WTC11 (cell line): ENCODE data around the gene FADD. TPM values are rescaled to one million over a fixed set of nuclear protein-coding genes. Genes with fewer than 3 reads are reported as not detected.

Experiments used
- ATAC-seq: fragments of 200-7000 bp; cut with Tn5 transposase; 2 replicates; pipeline ENCODE4 v1.10.0; 2021; ENCODE audit warnings: mild to moderate bottlenecking, moderate library complexity
- CTCF ChIA-PET: fragments of 300-600 bp; sonication (Branson Sonifier 250); formaldehyde crosslinking; loops from one replicate; lab custom pipeline; 2021; ENCODE audit warnings: antibody characterized with exemption; lab: Charles Lee
- POLR2A ChIA-PET: fragments of 350-600 bp; sonication (Branson Sonifier 250); formaldehyde crosslinking; loops from one replicate; lab custom pipeline; 2021; ENCODE audit warnings: antibody characterized with exemption; lab: Charles Lee
- DNase-seq: peaks from one replicate; pipeline ENCODE4 v3.0.0; 2021; ENCODE audit warnings: low spot score
- H3K27ac Mint-ChIP-seq: 2 replicates; pipeline ENCODE4 v1.8.0; 2021; ENCODE audit warnings: mixed read lengths
- H3K27me3 Mint-ChIP-seq: 2 replicates; pipeline ENCODE4 v1.8.0; 2021; ENCODE audit warnings: low read depth, mild to moderate bottlenecking, moderate library complexity, mixed read lengths
- H3K36me3 Mint-ChIP-seq: 2 replicates; pipeline ENCODE4 v1.8.0; 2021; ENCODE audit warnings: mixed read lengths
- H3K4me1 Mint-ChIP-seq: 2 replicates; pipeline ENCODE4 v1.8.0; 2022; ENCODE audit warnings: mixed read lengths
- H3K4me3 Mint-ChIP-seq: 2 replicates; pipeline ENCODE4 v1.8.0; 2021; ENCODE audit warnings: mild to moderate bottlenecking, moderate library complexity, mixed read lengths
- H3K9me3 Mint-ChIP-seq: 2 replicates; pipeline ENCODE4 v1.8.0; 2021; ENCODE audit warnings: mixed read lengths
- ATF1 ChIP-seq: sonication (generic); formaldehyde crosslinking; IDR thresholded peaks from 2 replicates; pipeline ENCODE4 v1.8.1; 2023; ENCODE audit warnings: mild to moderate bottlenecking, moderate library complexity, missing genetic modification reagents
- CREB1 ChIP-seq: sonication (generic); formaldehyde crosslinking; IDR thresholded peaks from 2 replicates; pipeline ENCODE4 v1.8.0; 2023; ENCODE audit warnings: mild to moderate bottlenecking, missing genetic modification reagents
- CREM ChIP-seq: sonication (generic); formaldehyde crosslinking; IDR thresholded peaks from 2 replicates; pipeline ENCODE4 v1.8.1; 2022; ENCODE audit warnings: mild to moderate bottlenecking, missing genetic modification reagents, moderate library complexity
- FOXK1 ChIP-seq: sonication (generic); formaldehyde crosslinking; IDR thresholded peaks from 2 replicates; pipeline ENCODE4 v1.8.0; 2022; ENCODE audit warnings: mild to moderate bottlenecking, moderate library complexity, missing genetic modification reagents
- GTF2I ChIP-seq: fragments of 250-450 bp; sonication (Bioruptor Pico); conservative IDR thresholded peaks from 2 replicates; pipeline ENCODE4 v1.4.0; 2021; ENCODE audit warnings: mild to moderate bottlenecking
- IRF2 ChIP-seq: sonication (generic); formaldehyde crosslinking; IDR thresholded peaks from 2 replicates; pipeline ENCODE4 v1.8.0; 2022; ENCODE audit warnings: low read depth, missing genetic modification reagents, borderline replicate concordance
- NFYB ChIP-seq: sonication (generic); formaldehyde crosslinking; conservative IDR thresholded peaks from 2 replicates; pipeline ENCODE4 v1.8.0; 2022; ENCODE audit warnings: low read depth, missing genetic modification reagents
- NR1H2 ChIP-seq: sonication (generic); formaldehyde crosslinking; IDR thresholded peaks from 2 replicates; pipeline ENCODE4 v1.9.0; 2021; ENCODE audit warnings: mild to moderate bottlenecking, moderate library complexity, missing genetic modification reagents
- RELA ChIP-seq: sonication (generic); formaldehyde crosslinking; IDR thresholded peaks from 2 replicates; pipeline ENCODE4 v1.8.1; 2022; ENCODE audit warnings: missing genetic modification reagents, mild to moderate bottlenecking, borderline replicate concordance
- RORB ChIP-seq: fragments of 250-450 bp; sonication (Bioruptor Pico); IDR thresholded peaks from 2 replicates; pipeline ENCODE4 v1.9.0; 2021; ENCODE audit warnings: mild to moderate bottlenecking
- SMAD4 ChIP-seq: sonication (generic); formaldehyde crosslinking; IDR thresholded peaks from 2 replicates; pipeline ENCODE4 v1.8.0; 2022; ENCODE audit warnings: mild to moderate bottlenecking, missing genetic modification reagents
- SP1 ChIP-seq: sonication (generic); formaldehyde crosslinking; conservative IDR thresholded peaks from 2 replicates; pipeline ENCODE4 v1.8.1; 2022; ENCODE audit warnings: missing genetic modification reagents
- ZNF121 ChIP-seq: sonication (generic); formaldehyde crosslinking; IDR thresholded peaks from 2 replicates; pipeline ENCODE4 v1.8.0; 2023; ENCODE audit warnings: missing genetic modification reagents
- ZNF219 ChIP-seq: sonication (generic); formaldehyde crosslinking; IDR thresholded peaks from 2 replicates; pipeline ENCODE4 v1.8.0; 2023; ENCODE audit warnings: missing genetic modification reagents, mild to moderate bottlenecking, borderline replicate concordance
- total RNA-seq: library from RNA; stranded (reverse); gene quantifications from 3 replicates; pipeline ENCODE4 v1.2.3, GENCODE V29; 2021
- TF ChIP-seq, protein P1 (sequence below): sonication (generic); formaldehyde crosslinking; IDR thresholded peaks from 2 replicates; pipeline ENCODE4 v1.8.1; 2023; ENCODE audit warnings: mild to moderate bottlenecking, missing genetic modification reagents, borderline replicate concordance
- TF ChIP-seq, protein P2 (sequence below): sonication (generic); formaldehyde crosslinking; conservative IDR thresholded peaks from 2 replicates; pipeline ENCODE4 v1.8.1; 2023; ENCODE audit warnings: mild to moderate bottlenecking, low read depth, missing genetic modification reagents, moderate library complexity
- TF ChIP-seq, protein P3 (sequence below): fragments of 250-450 bp; sonication (Bioruptor Pico); IDR thresholded peaks from 2 replicates; pipeline ENCODE4 v1.9.0; 2021; ENCODE audit warnings: mild to moderate bottlenecking, borderline replicate concordance
- TF ChIP-seq, protein P4 (sequence below): fragments of 250-450 bp; sonication (Bioruptor Pico); IDR thresholded peaks from 2 replicates; pipeline ENCODE4 v1.9.0; 2021; ENCODE audit warnings: mild to moderate bottlenecking
- TF ChIP-seq, protein P5 (sequence below): sonication (generic); formaldehyde crosslinking; conservative IDR thresholded peaks from 2 replicates; pipeline ENCODE4 v1.8.1; 2022; ENCODE audit warnings: mild to moderate bottlenecking, missing genetic modification reagents
- TF ChIP-seq, protein P6 (sequence below): sonication (generic); formaldehyde crosslinking; IDR thresholded peaks from 2 replicates; pipeline ENCODE4 v1.8.1; 2022; ENCODE audit warnings: low read depth, mild to moderate bottlenecking, moderate library complexity, missing genetic modification reagents, borderline replicate concordance
- TF ChIP-seq, protein P7 (sequence below): fragments of 200-600 bp; IDR thresholded peaks from 2 replicates; pipeline ENCODE4 v1.8.0; 2022; ENCODE audit warnings: antibody characterized with exemption

Gene FADD
- total RNA-seq, 1 experiment from 2014 or later, result 49.0 TPM

DNA sequence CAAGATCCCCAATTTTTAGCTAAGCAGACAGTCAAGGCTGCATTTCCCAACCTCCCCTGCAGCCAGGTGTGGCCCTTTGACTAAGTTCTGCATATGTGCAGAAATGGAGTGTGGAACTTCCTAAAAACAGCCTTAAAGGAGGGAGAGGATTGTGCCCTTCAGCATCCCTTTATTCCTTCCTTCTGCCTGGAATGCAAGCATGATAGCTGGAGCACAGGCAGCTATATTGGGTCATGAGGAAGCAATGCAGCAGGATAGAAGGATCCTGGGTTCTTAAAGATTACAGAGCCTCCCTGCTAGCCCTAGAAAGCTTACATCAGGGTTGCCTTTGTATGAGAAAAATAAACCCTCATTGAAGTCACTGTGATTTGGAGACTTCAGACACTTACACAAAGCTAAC lies 29.9 kb downstream of the FADD start:
- Mint-ChIP-seq H3K4me1 (no peaks in the 10 kb centered on the region), H3K27ac (no peak overlapping the region), H3K4me3 (no peak overlapping the region), H3K9me3 (0 out of 2 replicates have a peak, but pooled peaks cover 5% of the 10 kb centered on the region), H3K27me3 (no peaks in the 10 kb centered on the region), H3K36me3 (no peaks in the 10 kb centered on the region)
- ATAC-seq, result no peak
- CTCF ChIA-PET, result no interaction called here
- DNase-seq, result no peak
- POLR2A ChIA-PET, result no interaction called here
- TF ChIP-seq GTF2I (CRISPR knock-in tag) (peak; percentile 82; the same call in 1 of the 2 replicates), SMAD4 (CRISPR knock-in tag) (no peak)
- TF ChIP-seq, protein P1, sequence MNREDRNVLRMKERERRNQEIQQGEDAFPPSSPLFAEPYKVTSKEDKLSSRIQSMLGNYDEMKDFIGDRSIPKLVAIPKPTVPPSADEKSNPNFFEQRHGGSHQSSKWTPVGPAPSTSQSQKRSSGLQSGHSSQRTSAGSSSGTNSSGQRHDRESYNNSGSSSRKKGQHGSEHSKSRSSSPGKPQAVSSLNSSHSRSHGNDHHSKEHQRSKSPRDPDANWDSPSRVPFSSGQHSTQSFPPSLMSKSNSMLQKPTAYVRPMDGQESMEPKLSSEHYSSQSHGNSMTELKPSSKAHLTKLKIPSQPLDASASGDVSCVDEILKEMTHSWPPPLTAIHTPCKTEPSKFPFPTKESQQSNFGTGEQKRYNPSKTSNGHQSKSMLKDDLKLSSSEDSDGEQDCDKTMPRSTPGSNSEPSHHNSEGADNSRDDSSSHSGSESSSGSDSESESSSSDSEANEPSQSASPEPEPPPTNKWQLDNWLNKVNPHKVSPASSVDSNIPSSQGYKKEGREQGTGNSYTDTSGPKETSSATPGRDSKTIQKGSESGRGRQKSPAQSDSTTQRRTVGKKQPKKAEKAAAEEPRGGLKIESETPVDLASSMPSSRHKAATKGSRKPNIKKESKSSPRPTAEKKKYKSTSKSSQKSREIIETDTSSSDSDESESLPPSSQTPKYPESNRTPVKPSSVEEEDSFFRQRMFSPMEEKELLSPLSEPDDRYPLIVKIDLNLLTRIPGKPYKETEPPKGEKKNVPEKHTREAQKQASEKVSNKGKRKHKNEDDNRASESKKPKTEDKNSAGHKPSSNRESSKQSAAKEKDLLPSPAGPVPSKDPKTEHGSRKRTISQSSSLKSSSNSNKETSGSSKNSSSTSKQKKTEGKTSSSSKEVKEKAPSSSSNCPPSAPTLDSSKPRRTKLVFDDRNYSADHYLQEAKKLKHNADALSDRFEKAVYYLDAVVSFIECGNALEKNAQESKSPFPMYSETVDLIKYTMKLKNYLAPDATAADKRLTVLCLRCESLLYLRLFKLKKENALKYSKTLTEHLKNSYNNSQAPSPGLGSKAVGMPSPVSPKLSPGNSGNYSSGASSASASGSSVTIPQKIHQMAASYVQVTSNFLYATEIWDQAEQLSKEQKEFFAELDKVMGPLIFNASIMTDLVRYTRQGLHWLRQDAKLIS (CRISPR knock-in tag), result no peak
- TF ChIP-seq, protein P2, sequence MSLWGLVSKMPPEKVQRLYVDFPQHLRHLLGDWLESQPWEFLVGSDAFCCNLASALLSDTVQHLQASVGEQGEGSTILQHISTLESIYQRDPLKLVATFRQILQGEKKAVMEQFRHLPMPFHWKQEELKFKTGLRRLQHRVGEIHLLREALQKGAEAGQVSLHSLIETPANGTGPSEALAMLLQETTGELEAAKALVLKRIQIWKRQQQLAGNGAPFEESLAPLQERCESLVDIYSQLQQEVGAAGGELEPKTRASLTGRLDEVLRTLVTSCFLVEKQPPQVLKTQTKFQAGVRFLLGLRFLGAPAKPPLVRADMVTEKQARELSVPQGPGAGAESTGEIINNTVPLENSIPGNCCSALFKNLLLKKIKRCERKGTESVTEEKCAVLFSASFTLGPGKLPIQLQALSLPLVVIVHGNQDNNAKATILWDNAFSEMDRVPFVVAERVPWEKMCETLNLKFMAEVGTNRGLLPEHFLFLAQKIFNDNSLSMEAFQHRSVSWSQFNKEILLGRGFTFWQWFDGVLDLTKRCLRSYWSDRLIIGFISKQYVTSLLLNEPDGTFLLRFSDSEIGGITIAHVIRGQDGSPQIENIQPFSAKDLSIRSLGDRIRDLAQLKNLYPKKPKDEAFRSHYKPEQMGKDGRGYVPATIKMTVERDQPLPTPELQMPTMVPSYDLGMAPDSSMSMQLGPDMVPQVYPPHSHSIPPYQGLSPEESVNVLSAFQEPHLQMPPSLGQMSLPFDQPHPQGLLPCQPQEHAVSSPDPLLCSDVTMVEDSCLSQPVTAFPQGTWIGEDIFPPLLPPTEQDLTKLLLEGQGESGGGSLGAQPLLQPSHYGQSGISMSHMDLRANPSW (CRISPR knock-in tag), result no peak

DNA sequence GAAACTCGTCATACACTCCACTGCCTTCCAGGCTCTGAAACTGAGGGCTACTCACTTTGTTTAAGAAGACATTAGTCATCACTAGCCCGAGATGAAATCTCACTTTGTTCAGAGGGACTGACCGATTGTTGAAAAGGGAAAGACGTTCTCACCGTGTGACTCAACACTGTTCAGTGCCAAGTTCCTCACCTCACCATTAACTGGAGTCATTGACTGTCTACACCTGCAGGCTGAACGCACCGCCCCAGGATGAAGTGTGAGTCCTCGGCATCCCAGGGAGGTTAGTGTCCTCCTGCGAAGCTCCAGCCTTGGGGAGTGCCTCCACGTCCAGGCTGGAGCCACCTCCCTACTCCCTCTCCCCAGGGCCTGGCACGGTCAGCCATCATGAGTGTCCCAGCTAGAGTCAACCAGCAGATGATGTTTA lies 30.4 kb downstream of the FADD start:
- DNase-seq (no peak), ATAC-seq (no peak)
- Mint-ChIP-seq H3K27ac (no peak overlapping the region; the same call in 1 of the 2 replicates), H3K27me3 (no peaks in the 10 kb centered on the region), H3K4me3 (no peak overlapping the region), H3K36me3 (no peaks in the 10 kb centered on the region), H3K9me3 (0 out of 2 replicates have a peak, but pooled peaks cover 5% of the 10 kb centered on the region), H3K4me1 (no peaks in the 10 kb centered on the region)
- ChIA-PET CTCF (no interaction called here), POLR2A (no interaction called here)
- TF ChIP-seq NR1H2 (CRISPR knock-in tag) (no peak), RORB (CRISPR knock-in tag) (no peak), NFYB (CRISPR knock-in tag) (no peak), CREM (CRISPR knock-in tag) (no peak), ZNF121 (CRISPR knock-in tag) (no peak), RELA (no peak), ZNF219 (CRISPR knock-in tag) (no peak), CREB1 (CRISPR knock-in tag) (no peak), IRF2 (no peak), ATF1 (CRISPR knock-in tag) (no peak), FOXK1 (CRISPR knock-in tag) (no peak), SP1 (CRISPR knock-in tag) (no peak)
- TF ChIP-seq, protein P3, sequence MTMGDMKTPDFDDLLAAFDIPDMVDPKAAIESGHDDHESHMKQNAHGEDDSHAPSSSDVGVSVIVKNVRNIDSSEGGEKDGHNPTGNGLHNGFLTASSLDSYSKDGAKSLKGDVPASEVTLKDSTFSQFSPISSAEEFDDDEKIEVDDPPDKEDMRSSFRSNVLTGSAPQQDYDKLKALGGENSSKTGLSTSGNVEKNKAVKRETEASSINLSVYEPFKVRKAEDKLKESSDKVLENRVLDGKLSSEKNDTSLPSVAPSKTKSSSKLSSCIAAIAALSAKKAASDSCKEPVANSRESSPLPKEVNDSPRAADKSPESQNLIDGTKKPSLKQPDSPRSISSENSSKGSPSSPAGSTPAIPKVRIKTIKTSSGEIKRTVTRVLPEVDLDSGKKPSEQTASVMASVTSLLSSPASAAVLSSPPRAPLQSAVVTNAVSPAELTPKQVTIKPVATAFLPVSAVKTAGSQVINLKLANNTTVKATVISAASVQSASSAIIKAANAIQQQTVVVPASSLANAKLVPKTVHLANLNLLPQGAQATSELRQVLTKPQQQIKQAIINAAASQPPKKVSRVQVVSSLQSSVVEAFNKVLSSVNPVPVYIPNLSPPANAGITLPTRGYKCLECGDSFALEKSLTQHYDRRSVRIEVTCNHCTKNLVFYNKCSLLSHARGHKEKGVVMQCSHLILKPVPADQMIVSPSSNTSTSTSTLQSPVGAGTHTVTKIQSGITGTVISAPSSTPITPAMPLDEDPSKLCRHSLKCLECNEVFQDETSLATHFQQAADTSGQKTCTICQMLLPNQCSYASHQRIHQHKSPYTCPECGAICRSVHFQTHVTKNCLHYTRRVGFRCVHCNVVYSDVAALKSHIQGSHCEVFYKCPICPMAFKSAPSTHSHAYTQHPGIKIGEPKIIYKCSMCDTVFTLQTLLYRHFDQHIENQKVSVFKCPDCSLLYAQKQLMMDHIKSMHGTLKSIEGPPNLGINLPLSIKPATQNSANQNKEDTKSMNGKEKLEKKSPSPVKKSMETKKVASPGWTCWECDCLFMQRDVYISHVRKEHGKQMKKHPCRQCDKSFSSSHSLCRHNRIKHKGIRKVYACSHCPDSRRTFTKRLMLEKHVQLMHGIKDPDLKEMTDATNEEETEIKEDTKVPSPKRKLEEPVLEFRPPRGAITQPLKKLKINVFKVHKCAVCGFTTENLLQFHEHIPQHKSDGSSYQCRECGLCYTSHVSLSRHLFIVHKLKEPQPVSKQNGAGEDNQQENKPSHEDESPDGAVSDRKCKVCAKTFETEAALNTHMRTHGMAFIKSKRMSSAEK (CRISPR knock-in tag), result no peak
- TF ChIP-seq, protein P4, sequence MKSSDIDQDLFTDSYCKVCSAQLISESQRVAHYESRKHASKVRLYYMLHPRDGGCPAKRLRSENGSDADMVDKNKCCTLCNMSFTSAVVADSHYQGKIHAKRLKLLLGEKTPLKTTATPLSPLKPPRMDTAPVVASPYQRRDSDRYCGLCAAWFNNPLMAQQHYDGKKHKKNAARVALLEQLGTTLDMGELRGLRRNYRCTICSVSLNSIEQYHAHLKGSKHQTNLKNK, result no peak
- TF ChIP-seq, protein P5, sequence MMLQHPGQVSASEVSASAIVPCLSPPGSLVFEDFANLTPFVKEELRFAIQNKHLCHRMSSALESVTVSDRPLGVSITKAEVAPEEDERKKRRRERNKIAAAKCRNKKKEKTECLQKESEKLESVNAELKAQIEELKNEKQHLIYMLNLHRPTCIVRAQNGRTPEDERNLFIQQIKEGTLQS (CRISPR knock-in tag), result no peak
- TF ChIP-seq, protein P6, sequence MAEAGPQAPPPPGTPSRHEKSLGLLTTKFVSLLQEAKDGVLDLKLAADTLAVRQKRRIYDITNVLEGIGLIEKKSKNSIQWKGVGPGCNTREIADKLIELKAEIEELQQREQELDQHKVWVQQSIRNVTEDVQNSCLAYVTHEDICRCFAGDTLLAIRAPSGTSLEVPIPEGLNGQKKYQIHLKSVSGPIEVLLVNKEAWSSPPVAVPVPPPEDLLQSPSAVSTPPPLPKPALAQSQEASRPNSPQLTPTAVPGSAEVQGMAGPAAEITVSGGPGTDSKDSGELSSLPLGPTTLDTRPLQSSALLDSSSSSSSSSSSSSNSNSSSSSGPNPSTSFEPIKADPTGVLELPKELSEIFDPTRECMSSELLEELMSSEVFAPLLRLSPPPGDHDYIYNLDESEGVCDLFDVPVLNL (CRISPR knock-in tag), result no peak
- TF ChIP-seq, protein P7, sequence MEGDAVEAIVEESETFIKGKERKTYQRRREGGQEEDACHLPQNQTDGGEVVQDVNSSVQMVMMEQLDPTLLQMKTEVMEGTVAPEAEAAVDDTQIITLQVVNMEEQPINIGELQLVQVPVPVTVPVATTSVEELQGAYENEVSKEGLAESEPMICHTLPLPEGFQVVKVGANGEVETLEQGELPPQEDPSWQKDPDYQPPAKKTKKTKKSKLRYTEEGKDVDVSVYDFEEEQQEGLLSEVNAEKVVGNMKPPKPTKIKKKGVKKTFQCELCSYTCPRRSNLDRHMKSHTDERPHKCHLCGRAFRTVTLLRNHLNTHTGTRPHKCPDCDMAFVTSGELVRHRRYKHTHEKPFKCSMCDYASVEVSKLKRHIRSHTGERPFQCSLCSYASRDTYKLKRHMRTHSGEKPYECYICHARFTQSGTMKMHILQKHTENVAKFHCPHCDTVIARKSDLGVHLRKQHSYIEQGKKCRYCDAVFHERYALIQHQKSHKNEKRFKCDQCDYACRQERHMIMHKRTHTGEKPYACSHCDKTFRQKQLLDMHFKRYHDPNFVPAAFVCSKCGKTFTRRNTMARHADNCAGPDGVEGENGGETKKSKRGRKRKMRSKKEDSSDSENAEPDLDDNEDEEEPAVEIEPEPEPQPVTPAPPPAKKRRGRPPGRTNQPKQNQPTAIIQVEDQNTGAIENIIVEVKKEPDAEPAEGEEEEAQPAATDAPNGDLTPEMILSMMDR, result no peak
